ENCODE data around the gene LRRC73.

GRCh38 chr6:43493833-43494232, 16.3 kb downstream of the LRRC73 start:
- no peak for TF ChIP-seq SIN3A (IDR thresholded peaks at IDR 0.05; ENCODE audit: borderline replicate concordance, insufficient read depth, low read length)
- TF ChIP-seq TAF1 (IDR thresholded peaks at IDR 0.05; ENCODE audit: borderline replicate concordance, insufficient read depth, low read length) = no peak
- TF ChIP-seq REST (IDR thresholded peaks at IDR 0.05; ENCODE audit: insufficient read depth in 1 of 2, low read depth in 2 of 2, low read length in 2 of 2) = no peak
- TF ChIP-seq POLR2AphosphoS5 (IDR thresholded peaks at IDR 0.05; ENCODE audit: low read depth, low read length) = no peak
